Transverse colon (tissue), 4 donors: ENCODE results near the gene TTC28.

ENCODE experiments used
- POLR2AphosphoS5 ChIP-seq, 3 donors: sonication (generic); formaldehyde crosslinking; IDR thresholded peaks; one replicate each; pipeline ENCODE4 v1.6.1; 2016; ENCODE audit warnings: antibody characterized with exemption in 3 of 3
- TF ChIP-seq, protein P1 (sequence below), 5 experiments: fragments of 200-600 bp in 3 of 5; fragments of 450-650 bp in 2 of 5; sonication (generic) in 3 of 5; IDR thresholded peaks; 1 replicate in 2 of 5; 2 replicates in 3 of 5; pipeline ENCODE4 v1.5.1; 2016 to 2017; ENCODE audit warnings: antibody characterized with exemption in 5 of 5, inconsistent platforms in 3 of 5, mild to moderate bottlenecking in 2 of 5, moderate library complexity in 1 of 5

DNA sequence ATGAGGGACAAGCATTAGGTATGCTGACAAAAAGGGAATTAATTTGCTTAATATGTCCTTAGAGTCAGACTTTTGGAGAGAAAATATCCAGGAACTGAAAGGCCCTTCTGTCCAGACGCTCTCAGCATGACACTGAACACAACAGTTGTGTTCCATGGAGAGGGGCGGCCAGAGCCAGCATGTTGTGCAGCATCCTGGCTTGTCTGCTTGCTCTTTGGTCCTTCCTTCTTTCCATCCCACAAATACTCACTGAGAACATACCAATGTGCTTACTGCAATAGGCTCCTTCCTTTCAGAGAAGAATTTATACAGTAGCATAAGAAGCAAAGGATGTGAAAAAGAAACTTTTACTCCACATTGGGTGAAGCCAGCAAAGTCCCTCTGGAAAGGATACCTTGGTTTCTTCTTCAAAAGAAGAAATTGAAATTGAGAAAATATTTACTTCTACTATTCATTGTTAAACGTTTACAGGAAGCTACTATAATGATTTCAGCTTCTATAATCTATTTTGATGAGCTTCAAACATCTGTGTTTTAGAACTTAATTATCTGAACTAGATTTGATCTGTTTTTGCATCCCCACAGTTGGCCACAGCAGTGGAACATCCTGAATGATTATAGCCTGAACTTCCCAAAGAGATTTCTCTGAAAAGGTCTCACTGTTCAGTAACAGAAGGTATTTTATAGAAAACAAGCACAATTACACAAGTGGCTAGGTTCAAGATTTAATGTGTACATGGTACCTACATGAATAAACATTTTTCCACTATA is 456.5 kb downstream of the TTC28 start:
- TF ChIP-seq, protein P1, sequence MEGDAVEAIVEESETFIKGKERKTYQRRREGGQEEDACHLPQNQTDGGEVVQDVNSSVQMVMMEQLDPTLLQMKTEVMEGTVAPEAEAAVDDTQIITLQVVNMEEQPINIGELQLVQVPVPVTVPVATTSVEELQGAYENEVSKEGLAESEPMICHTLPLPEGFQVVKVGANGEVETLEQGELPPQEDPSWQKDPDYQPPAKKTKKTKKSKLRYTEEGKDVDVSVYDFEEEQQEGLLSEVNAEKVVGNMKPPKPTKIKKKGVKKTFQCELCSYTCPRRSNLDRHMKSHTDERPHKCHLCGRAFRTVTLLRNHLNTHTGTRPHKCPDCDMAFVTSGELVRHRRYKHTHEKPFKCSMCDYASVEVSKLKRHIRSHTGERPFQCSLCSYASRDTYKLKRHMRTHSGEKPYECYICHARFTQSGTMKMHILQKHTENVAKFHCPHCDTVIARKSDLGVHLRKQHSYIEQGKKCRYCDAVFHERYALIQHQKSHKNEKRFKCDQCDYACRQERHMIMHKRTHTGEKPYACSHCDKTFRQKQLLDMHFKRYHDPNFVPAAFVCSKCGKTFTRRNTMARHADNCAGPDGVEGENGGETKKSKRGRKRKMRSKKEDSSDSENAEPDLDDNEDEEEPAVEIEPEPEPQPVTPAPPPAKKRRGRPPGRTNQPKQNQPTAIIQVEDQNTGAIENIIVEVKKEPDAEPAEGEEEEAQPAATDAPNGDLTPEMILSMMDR (IDR thresholded peaks at IDR 0.05) = no peak
- no peak for TF ChIP-seq POLR2AphosphoS5 (IDR thresholded peaks at IDR 0.05)
